ENCODE results near the gene HEATR1. TPM values are rescaled to one million over a fixed set of nuclear protein-coding genes. Genes with fewer than 3 reads are reported as not detected.

HEATR1 gene
- total RNA-seq, 1 donor from 2014 or later = 27.4 TPM

GRCh38 chr1:236638945-236639344 lies 34.6 kb upstream of the HEATR1 start:
- Histone ChIP-seq H3K4me3 (ENCODE audit: low read depth, low read length) (no peak overlapping the region), H3K36me3 (ENCODE audit: control insufficient read depth, insufficient read depth, low read length) (no peaks in the 10 kb centered on the region), H3K27me3 (ENCODE audit: control insufficient read depth, insufficient read depth, low read length) (no peaks in the 10 kb centered on the region)
- no peak for TF ChIP-seq CTCF (IDR thresholded peaks at IDR 0.05; ENCODE audit: insufficient read depth, low read length, poor library complexity, severe bottlenecking)
- DNase-seq (ENCODE audit: low read depth) = no peak

- Histone ChIP-seq H3K36me3 (ENCODE audit: control insufficient read depth, insufficient read depth, low read length) (no peaks in the 10 kb centered on the region), H3K4me3 (ENCODE audit: low read depth, low read length) (no peak overlapping the region), H3K27me3 (ENCODE audit: control insufficient read depth, insufficient read depth, low read length) (no peaks in the 10 kb centered on the region)
- DNase-seq (ENCODE audit: low read depth) = no peak
- no peak for TF ChIP-seq CTCF (IDR thresholded peaks at IDR 0.05; ENCODE audit: insufficient read depth, low read length, poor library complexity, severe bottlenecking)
These were observed 31.7 kb upstream of the HEATR1 start for GRCh38 chr1:236636017-236636416.

- TF ChIP-seq CTCF (IDR thresholded peaks at IDR 0.05; ENCODE audit: insufficient read depth, low read length, poor library complexity, severe bottlenecking) = no peak
- Histone ChIP-seq H3K36me3 (ENCODE audit: control insufficient read depth, insufficient read depth, low read length) (no peaks in the 10 kb centered on the region), H3K4me3 (ENCODE audit: low read depth, low read length) (no peak overlapping the region), H3K27me3 (ENCODE audit: control insufficient read depth, insufficient read depth, low read length) (no peaks in the 10 kb centered on the region)
- no peak for DNase-seq (ENCODE audit: low read depth)
These were observed 23.6 kb upstream of the HEATR1 start for GRCh38 chr1:236627727-236628408.

- TF ChIP-seq CTCF (IDR thresholded peaks at IDR 0.05; ENCODE audit: insufficient read depth, low read length, poor library complexity, severe bottlenecking) = no peak
- H3K4me3 ChIP-seq (ENCODE audit: low read depth, low read length) = no peak overlapping the region
- H3K27me3 ChIP-seq (ENCODE audit: control insufficient read depth, insufficient read depth, low read length) = no peaks in the 10 kb centered on the region
- H3K36me3 ChIP-seq (ENCODE audit: control insufficient read depth, insufficient read depth, low read length) = no peaks in the 10 kb centered on the region
- no peak for DNase-seq (ENCODE audit: low read depth)
These were observed 19.3 kb upstream of the HEATR1 start for GRCh38 chr1:236623371-236624166.

- no peak for TF ChIP-seq CTCF (IDR thresholded peaks at IDR 0.05; ENCODE audit: insufficient read depth, low read length, poor library complexity, severe bottlenecking)
- no peak for DNase-seq (ENCODE audit: low read depth)
- Histone ChIP-seq H3K27me3 (ENCODE audit: control insufficient read depth, insufficient read depth, low read length) (no peaks in the 10 kb centered on the region), H3K36me3 (ENCODE audit: control insufficient read depth, insufficient read depth, low read length) (no peaks in the 10 kb centered on the region), H3K4me3 (ENCODE audit: low read depth, low read length) (no peak overlapping the region)
These were observed 18.1 kb upstream of the HEATR1 start for GRCh38 chr1:236622407-236622806.
